EH (cell line): Measurements from ENCODE around the gene TDRD15.
"Not testable (repeated sequence)": the region's sequence is repeated elsewhere in the genome, so short reads cannot be mapped to it uniquely, and the experiment has no call there.

Experiments used
- DNase-seq: peaks from one replicate; pipeline ENCODE4 v3.0.0-alpha.2; 2015; ENCODE audit warnings: low read depth

TDRD15 gene

DNA sequence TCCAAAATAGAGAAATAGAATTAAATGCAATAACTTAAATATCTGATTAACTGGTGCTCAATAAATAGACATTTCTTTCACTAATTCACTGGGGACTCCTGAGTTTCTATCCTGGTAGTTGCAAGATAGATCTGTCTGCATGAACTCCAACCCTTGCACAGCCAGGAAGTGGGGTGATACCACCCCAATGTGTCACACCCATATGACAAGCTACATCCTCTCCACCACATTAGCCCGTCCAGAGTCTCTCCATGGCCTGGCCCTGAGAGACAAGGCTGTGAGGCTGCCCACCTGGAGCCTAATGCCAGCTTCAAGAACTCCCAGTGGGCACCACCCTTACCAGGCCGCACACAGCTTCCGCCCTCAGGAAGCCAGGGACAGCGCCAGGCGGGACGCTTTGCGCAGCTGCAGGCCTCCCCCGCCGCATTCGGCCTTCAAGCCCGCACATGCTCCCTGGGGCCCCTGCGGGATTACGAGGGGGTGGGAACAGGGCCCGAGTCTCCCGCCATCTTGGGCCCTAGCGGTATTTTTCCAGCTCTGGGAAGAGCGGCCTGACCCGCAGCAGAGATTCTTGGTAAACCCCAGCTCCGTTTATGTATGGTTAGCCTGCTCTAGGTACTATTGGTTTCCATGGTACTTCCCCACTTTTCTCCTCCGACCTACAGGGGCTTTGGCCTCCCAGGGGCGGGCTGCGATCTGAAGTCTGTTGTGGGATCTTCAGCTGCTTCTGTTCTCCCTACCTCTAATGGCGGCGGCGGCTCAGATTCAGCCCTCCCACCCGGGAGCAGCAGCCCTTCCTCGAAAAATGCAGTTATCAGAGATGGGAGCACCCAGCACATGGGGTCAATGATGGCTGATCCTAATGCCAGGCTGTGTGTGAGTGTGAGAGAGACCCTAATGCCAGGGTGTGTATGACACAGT lies at the start of gene TDRD15:
Gene TDRD15 (plus strand): TSS at position 496 of the 921 bp plus-strand sequence. CDS start 13,500 bp downstream, outside the sequence.
- no peak for DNase-seq

GRCh38 chr2:21078296-21078695 lies 45.5 kb upstream of the TDRD15 start:
- DNase-seq = no peak

DNA sequence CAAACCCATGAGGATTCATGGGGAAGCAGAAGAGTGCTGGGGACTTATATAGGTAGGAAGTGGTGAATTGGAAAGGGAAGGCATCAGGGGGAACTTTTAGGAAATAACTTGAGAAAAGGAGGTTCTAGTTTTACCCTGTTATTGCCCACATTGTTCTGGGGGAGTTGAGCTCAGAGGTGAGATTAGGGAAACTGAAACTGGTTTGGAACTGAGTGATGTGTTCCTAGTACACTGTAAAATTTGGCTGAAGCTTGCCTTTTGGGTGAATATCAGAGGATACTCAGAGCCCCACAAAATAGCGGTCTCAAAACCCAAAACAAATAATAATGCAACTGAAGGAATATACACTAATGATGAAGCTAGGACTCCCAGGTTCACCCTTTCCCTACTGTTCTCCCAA lies 40.3 kb upstream of the TDRD15 start:
- no peak for DNase-seq

GRCh38 chr2:21084401-21084800 lies 39.4 kb upstream of the TDRD15 start:
- no peak for DNase-seq

DNA sequence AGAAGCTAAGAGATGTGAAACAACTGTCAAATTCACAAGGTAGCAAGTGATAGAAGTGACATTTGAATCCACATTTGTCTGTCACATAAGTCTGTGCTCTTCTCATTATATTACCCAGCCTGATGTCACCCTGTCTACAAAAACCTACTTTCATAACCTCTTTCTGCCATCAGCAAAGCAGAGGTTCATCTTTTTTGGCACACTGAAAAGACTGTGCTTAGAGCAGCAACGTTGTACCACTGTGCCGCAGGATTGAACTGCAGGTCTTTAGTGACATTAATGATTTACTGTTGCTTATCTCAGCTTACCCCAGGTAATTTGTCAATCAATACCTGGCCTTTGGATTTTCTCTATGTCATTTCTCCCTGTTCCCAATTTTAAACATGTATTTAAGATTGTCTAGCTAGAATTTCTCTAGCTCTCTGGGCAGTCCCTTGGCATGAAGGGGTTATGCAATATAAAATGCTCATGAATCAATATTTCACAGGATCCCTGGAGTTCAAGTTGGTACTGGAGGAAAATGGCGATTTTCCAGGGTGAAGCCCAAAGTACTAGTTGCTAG lies 31.4 kb upstream of the TDRD15 start:
- no peak for DNase-seq

- no peak for DNase-seq
Observed at GRCh38 chr2:21095178-21095577, 28.6 kb upstream of the TDRD15 start.

GRCh38 chr2:21095714-21096113 lies 28.1 kb upstream of the TDRD15 start:
- DNase-seq = no peak

DNA sequence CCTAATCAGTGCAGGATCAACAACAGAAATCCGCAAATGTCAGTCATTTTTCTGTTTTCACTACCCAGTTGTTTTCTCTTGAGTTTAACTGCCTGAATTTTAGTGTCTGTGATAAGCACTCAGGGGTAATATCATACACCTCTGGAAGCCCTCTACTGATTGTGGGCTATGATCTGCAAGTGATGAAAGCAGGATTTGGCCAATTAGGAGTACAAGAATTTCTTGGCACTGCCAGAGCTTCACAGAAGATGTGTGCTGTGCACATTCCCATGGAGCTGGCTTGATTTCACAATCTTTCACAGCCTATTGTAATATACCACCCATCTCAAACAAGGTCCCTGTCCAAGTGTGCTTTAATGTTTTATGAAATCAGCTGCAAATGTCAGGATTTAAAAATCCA lies 27.3 kb upstream of the TDRD15 start:
- DNase-seq = no peak

GRCh38 chr2:21097331-21097730 lies 26.4 kb upstream of the TDRD15 start:
- DNase-seq = no peak

- DNase-seq = no peak
Observed at GRCh38 chr2:21098294-21098693, 25.5 kb upstream of the TDRD15 start.

DNA sequence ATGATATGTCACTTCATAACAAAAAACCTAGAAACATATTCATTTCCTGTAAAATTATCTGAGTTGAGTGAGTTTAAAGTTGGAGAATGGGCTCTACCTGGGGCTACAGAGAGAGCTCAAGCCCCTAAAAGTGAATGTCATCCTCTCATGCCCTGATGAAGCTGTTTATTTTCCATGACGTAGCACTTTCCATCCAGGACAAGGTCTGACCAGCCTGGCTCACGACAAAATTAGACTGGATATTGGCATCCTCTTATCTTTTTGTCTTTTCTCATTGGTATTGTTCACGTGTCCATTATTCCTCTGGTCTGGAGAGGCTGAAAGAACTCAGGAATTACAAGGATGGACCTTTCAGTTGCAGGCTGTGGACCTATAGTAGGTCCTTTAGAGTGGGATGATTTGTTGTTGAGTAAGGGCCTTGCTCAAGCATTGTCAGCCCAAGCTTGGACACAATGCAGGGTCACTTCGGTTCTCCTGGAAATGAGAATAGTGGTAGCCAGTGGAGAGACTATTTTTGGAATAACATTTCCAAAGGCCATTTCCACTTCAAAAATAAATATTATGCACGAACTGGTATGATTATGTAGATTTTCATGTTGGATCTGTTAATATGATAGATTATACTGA lies 24.4 kb upstream of the TDRD15 start:
- no peak for DNase-seq

DNA sequence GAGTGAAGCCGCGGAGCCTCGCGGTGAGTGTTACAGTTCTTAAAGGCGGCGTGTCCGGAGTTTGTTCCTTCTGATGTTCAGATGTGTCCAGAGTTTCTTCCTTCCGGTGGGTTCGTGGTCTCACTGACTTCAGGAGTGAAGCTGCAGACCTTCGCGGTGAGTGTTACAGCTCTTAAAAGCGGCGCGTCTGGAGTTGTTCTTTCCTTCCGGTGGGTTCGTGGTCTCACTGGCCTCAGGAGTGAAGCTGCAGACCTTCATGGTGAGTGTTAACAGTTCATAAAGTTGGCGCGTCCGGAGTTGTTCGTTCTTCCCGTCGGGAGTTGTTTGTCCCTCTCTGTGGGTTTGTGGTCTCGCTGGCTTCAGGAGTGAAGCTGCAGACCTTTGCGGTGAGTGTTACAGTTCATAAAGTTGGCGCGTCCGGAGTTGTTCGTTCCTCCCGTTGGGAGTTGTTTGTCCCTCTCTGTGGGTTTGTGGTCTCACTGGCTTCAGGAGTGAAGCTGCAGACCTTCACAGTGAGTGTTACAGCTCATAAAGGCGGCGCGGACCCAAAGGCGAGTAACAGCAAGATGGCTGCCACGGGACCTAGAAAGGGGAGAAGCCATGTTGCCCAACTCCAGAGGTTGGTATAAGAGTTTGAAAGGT lies 22.1 kb upstream of the TDRD15 start:
- not testable (repeated sequence) for DNase-seq

DNA sequence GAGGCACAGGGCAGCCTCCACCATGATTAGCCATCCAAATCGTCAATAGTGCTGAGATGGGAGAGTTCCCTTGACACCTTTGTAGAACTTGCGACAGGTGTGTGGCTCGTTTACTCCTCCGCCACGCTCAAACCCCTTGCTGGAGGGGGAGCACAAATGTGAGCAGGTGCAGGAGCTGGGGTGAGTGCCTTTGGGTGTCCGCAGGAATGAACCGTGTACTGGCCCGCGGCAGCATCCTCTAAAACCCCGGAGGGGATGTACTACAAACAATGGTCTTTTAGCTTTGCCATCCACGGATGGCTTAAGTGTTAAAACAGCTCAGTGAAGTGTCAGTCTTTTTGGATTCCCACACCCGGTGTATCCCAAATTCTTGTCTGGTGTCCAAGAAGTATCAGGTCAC lies 21.4 kb upstream of the TDRD15 start:
- DNase-seq = no peak

- DNase-seq = no peak
Observed at GRCh38 chr2:21103274-21103891, 20.4 kb upstream of the TDRD15 start.

- DNase-seq = no peak
Observed at GRCh38 chr2:21104030-21104660, 19.6 kb upstream of the TDRD15 start.

GRCh38 chr2:21111012-21111411 lies 12.8 kb upstream of the TDRD15 start:
- no peak for DNase-seq

GRCh38 chr2:21117688-21118087 lies 6.1 kb upstream of the TDRD15 start:
- no peak for DNase-seq

- peak; percentile 37 for DNase-seq
Observed at GRCh38 chr2:21118302-21118920, 5.4 kb upstream of the TDRD15 start.

DNA sequence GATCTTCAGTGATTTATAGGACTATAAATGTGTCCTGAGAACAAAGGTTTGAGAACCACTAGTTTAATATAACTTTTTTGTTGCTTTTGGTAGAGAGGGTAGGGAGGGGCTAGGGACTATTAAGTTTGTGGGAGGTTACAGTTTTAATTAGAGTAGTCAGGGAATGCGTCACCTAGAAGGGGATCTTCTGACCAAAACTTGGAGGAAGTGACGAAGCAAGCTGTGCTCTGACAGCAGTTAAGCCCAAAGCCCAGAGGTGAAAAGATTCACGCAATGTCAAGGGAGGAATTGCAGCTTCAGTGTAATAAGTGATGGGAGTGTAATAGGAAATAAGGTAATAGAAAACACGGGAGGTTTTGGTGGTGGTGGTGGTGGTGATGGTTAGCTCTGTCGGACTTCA lies 8.1 kb downstream of the TDRD15 start:
- DNase-seq = no peak

- no peak for DNase-seq
Observed at GRCh38 chr2:21135585-21135984, 11.8 kb downstream of the TDRD15 start.

- DNase-seq = no peak
Observed at GRCh38 chr2:21142149-21142548, 18.4 kb downstream of the TDRD15 start.
